ENCODE measurements around the gene GJC1.
"Not testable (repeated sequence)": the region's sequence is repeated elsewhere in the genome, so short reads cannot be mapped to it uniquely, and the experiment has no call there.

GJC1 gene

GRCh38 chr17:44757918-44758413 is 72.1 kb downstream of the GJC1 start:
- no peak for FAIRE-seq

DNA sequence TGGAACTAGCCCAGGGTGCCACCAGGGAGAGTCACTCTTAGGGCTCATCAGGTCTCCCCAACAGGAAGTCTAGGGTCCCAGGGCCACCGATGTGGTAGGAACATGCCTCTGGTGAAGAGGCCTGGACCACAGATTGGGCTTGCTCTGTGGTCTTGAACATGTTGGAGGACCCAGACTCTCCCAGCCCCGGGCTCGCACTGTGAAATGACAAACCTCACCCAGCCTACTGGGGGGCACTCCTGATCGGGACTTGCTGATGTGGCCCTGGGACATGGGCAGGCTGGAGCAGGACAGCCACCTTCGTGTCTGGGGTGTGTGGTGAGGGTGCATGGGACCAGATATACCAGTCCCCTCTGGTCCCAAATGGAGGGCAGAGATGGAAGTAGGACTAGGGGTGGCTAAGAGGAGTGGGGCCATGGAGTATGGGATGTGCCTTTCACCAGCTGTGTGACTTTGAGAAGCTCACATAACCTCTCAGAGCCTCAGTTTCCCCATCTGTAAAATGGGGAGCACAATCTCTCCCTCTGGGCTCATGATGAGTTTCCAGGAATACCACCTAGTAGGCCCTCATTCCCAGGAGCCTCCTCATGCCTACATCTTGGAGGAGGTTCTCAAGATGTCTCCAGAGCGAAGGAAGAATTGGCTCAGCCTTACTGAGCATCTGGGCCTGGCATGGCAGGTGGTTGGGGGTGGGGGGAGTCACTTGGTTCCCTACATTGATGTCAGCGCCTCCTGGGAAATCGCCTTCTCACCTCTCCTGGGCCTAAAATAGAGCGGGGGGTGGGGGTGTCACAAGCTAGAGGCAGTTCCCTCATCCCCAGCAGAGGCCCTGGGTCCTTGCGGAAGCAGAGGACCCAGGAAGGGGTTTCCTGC is 72.8 kb downstream of the GJC1 start:
- no peak for FAIRE-seq

GRCh38 chr17:44755180-44755579 is 74.9 kb downstream of the GJC1 start:
- not testable (repeated sequence) for FAIRE-seq

- FAIRE-seq = no peak
Observed at GRCh38 chr17:44754276-44754675, 75.8 kb downstream of the GJC1 start.

- no peak for FAIRE-seq
Observed at GRCh38 chr17:44752953-44753861, 76.9 kb downstream of the GJC1 start.

DNA sequence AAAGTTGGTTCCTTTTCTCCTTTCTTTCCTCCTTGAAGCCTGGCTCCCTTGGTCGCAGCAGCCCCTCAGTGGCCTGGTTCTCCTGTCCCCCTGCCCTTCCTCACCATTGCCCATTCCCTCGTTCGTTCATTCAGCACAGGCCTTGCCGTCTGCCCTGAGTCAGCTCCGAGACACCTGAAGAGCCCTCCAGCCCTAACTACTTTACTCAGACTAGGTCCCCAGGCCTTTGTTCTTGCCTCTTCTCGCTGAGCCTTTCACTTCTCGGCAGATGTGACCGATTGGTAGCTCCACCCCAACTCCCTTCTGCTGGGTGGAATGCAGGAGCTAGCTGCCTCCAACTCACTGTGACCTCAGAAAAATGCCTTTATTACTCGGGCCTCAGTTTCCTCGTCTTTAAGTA is 78.3 kb downstream of the GJC1 start:
- no peak for FAIRE-seq

- no peak for FAIRE-seq
Observed at GRCh38 chr17:44751331-44751730, 78.8 kb downstream of the GJC1 start.

GRCh38 chr17:44749980-44750318 is 80.1 kb downstream of the GJC1 start:
- FAIRE-seq = no peak

DNA sequence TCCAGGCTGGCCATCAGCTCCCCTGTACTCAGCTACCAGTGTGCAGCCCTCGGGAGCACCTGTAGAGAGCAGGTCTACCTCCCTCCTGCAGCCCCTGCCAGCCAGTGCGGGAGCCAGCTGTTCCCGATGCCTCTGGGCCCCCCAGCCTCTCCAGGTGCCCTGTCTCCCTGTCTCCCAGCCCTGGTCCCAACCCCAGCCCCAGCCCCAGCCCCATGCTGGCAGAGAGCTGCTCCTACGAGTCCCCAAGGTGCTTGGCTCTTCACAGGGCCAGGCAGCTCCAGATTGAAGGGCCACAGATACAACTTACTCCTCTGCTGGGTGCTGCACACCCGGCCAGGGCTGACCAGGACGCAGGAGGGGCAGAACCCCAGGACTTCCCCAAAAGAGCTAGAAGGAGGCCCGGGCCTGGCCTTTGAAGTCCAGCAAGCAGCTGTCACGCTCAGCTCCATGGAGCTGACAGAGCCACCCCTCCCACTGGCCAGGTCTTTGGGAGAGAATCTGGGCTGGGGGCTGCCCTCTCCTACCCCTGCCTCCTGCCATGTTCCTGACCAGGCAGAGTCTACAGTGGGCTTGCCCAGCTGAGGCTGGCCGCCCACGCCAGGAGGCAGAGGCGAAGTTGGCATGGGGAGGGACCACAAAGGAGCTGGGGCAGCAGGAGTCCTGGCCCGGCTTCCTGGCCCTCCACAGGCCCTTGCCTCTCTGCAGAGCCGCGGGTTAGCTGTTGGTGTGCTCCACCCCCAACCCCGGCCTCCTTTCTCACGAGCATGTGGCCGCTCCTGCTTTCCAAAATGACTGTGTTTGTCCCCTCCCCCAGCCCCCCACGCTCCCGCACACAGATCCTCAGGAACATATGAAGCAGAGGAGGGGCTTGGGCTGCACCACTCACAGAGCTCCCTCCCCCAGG is 80.8 kb downstream of the GJC1 start:
- no peak for FAIRE-seq

Measured in islet of Langerhans (tissue), 1 donor.